ENCODE results near the gene GPX5. TPM values are rescaled to one million over a fixed set of nuclear protein-coding genes. Genes with fewer than 3 reads are reported as not detected.

The GPX5 gene
- total RNA-seq, 2 experiments from 2014 or later: 0.09 TPM; not detected in 1

GRCh38 chr6:28523241-28523622 is 2.4 kb upstream of the GPX5 start:
- no peaks in the 10 kb centered on the region for H3K9me2 ChIP-seq (ENCODE audit: insufficient read depth, low read length)
- H3K4me3 ChIP-seq (ENCODE audit: low read depth, low read length, poor library complexity, severe bottlenecking): no peak overlapping the region
- no peak overlapping the region for H3K4me2 ChIP-seq (ENCODE audit: low read length)
- H3K27ac ChIP-seq (ENCODE audit: low read depth, low read length, poor library complexity, severe bottlenecking): no peak overlapping the region
- H4K20me1 ChIP-seq (ENCODE audit: insufficient read depth, low read length): no peaks in the 10 kb centered on the region
- POLR2A ChIA-PET: interaction anchor here (0.6 to 0.9 kb wide), 2 partner anchors 28 to 81 kb away, joined by 3 read pairs; no protein-coding TSS in a partner anchor
- no peaks in the 10 kb centered on the region for H3K9me3 ChIP-seq (ENCODE audit: low read length)
- H3K36me3 ChIP-seq (ENCODE audit: insufficient read depth, low read length): no peaks in the 10 kb centered on the region
- intact Hi-C loops (cut with micrococcal nuclease; ENCODE audit: unreplicated experiment): no loop called here
- no peak overlapping the region for H2AFZ ChIP-seq (ENCODE audit: low read length)
- H3K4me1 ChIP-seq (ENCODE audit: insufficient read depth, low read length, poor library complexity, severe bottlenecking): no peaks in the 10 kb centered on the region
- TF ChIP-seq, protein P1, sequence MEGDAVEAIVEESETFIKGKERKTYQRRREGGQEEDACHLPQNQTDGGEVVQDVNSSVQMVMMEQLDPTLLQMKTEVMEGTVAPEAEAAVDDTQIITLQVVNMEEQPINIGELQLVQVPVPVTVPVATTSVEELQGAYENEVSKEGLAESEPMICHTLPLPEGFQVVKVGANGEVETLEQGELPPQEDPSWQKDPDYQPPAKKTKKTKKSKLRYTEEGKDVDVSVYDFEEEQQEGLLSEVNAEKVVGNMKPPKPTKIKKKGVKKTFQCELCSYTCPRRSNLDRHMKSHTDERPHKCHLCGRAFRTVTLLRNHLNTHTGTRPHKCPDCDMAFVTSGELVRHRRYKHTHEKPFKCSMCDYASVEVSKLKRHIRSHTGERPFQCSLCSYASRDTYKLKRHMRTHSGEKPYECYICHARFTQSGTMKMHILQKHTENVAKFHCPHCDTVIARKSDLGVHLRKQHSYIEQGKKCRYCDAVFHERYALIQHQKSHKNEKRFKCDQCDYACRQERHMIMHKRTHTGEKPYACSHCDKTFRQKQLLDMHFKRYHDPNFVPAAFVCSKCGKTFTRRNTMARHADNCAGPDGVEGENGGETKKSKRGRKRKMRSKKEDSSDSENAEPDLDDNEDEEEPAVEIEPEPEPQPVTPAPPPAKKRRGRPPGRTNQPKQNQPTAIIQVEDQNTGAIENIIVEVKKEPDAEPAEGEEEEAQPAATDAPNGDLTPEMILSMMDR (conservative IDR thresholded peaks at IDR 0.05; ENCODE audit: low read length): no peak
- no peak for TF ChIP-seq EZH2phosphoT487 (IDR thresholded peaks at IDR 0.05; ENCODE audit: borderline replicate concordance, low read depth, low read length)
- H3K79me2 ChIP-seq (ENCODE audit: insufficient read depth, low read depth, low read length): no peaks in the 10 kb centered on the region
- no peak for DNase-seq (ENCODE audit: low spot score)
- CTCF ChIA-PET (ENCODE audit: unreplicated experiment): no interaction called here
- no TSS peak for BruUV-seq (replicated peaks)

GRCh38 chr6:28530777-28531176 is 5.1 kb downstream of the GPX5 start:
- Histone ChIP-seq H3K27ac (ENCODE audit: low read depth, low read length, poor library complexity, severe bottlenecking) (no peak overlapping the region), H3K79me2 (ENCODE audit: insufficient read depth, low read depth, low read length) (no peaks in the 10 kb centered on the region), H3K4me1 (ENCODE audit: insufficient read depth, low read length, poor library complexity, severe bottlenecking) (no peaks in the 10 kb centered on the region), H4K20me1 (ENCODE audit: insufficient read depth, low read length) (no peaks in the 10 kb centered on the region), H2AFZ (ENCODE audit: low read length) (no peak overlapping the region), H3K9me3 (ENCODE audit: low read length) (no peaks in the 10 kb centered on the region), H3K36me3 (ENCODE audit: insufficient read depth, low read length) (no peaks in the 10 kb centered on the region), H3K4me2 (ENCODE audit: low read length) (no peak overlapping the region), H3K9me2 (ENCODE audit: insufficient read depth, low read length) (no peaks in the 10 kb centered on the region), H3K4me3 (ENCODE audit: low read depth, low read length, poor library complexity, severe bottlenecking) (no peak overlapping the region)
- no TSS peak for BruUV-seq (replicated peaks)
- ChIA-PET CTCF (ENCODE audit: unreplicated experiment) (no interaction called here), POLR2A (interaction anchor here (1.1 kb wide), 1 partner anchor 9 kb away, joined by 3 read pairs; no protein-coding TSS in a partner anchor)
- no peak for TF ChIP-seq EZH2phosphoT487 (IDR thresholded peaks at IDR 0.05; ENCODE audit: borderline replicate concordance, low read depth, low read length)
- TF ChIP-seq, protein P1 (conservative IDR thresholded peaks at IDR 0.05; ENCODE audit: low read length): no peak
- intact Hi-C loops (cut with micrococcal nuclease; ENCODE audit: unreplicated experiment): no loop called here
- DNase-seq (ENCODE audit: low spot score): no peak

DNA sequence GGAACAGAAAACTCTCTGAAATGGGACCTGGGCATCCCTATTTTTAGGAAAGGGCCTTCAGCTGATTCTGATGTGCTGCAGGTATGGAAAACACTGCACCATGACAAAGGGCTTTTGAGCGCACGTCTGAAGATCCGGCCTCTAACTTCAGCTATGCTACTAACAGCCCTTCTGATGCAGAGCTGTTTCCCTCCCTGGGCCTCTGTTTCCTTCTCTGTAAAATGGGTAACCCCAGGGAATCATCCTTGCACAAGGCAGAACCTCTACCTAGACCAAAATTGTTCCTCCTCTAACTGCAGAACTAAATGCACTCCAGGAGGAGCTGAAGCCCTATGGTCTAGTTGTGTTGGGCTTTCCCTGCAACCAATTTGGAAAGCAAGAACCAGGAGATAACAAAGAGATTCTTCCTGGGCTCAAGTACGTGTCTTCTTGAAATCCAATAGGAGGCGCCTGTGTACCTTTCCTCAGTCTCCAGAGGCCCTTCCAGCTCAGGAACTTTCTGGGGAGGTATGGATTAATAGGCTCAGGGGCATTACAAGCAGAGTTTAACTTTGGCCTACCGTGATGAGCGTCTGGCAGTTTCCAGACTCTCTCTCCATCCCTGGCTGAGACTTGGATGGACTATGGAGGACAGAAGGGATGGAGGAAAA is 5.9 kb downstream of the GPX5 start:
- BruUV-seq (replicated peaks): no TSS peak
- Histone ChIP-seq H3K79me2 (ENCODE audit: insufficient read depth, low read depth, low read length) (no peaks in the 10 kb centered on the region), H2AFZ (ENCODE audit: low read length) (no peak overlapping the region), H3K27ac (ENCODE audit: low read depth, low read length, poor library complexity, severe bottlenecking) (no peak overlapping the region), H3K4me1 (ENCODE audit: insufficient read depth, low read length, poor library complexity, severe bottlenecking) (no peaks in the 10 kb centered on the region), H3K9me3 (ENCODE audit: low read length) (no peaks in the 10 kb centered on the region), H4K20me1 (ENCODE audit: insufficient read depth, low read length) (no peaks in the 10 kb centered on the region), H3K4me2 (ENCODE audit: low read length) (no peak overlapping the region), H3K4me3 (ENCODE audit: low read depth, low read length, poor library complexity, severe bottlenecking) (no peak overlapping the region), H3K36me3 (ENCODE audit: insufficient read depth, low read length) (no peaks in the 10 kb centered on the region), H3K9me2 (ENCODE audit: insufficient read depth, low read length) (no peaks in the 10 kb centered on the region)
- TF ChIP-seq EZH2phosphoT487 (IDR thresholded peaks at IDR 0.05; ENCODE audit: borderline replicate concordance, low read depth, low read length): no peak
- TF ChIP-seq, protein P1 (conservative IDR thresholded peaks at IDR 0.05; ENCODE audit: low read length): peak; percentile 40
- ChIA-PET CTCF (ENCODE audit: unreplicated experiment) (no interaction called here), POLR2A (interaction anchor here (0.6 to 1.1 kb wide), 3 partner anchors 8 to 300 kb away, joined by 3 to 5 read pairs (median 3); no protein-coding TSS in a partner anchor)
- intact Hi-C loops (cut with micrococcal nuclease; ENCODE audit: unreplicated experiment): no loop called here
- DNase-seq (ENCODE audit: low spot score): no peak

Data from OCI-LY7 (cell line).